ENCODE measurements around the gene LAT.

DNA sequence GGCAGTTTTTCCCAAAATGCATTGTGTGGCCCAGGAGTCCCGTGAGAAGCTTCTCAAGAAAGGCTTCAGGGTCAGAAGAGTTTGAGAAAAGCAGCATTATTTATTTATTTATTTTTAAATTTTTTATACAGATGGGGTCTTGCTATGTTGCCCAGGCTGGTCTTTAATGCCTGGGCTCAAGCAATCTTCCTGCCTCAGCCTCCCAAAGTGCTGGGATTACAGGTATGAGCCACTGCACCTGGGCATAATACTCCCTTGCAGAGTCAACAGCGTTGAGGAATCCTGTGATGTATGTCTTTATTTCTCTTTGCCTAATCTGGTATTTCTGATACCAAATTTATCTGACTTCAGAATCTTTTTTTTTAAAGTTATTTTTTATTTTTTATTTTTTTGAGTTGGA, 15.2 kb downstream of the LAT start:
- TF ChIP-seq, protein P1, sequence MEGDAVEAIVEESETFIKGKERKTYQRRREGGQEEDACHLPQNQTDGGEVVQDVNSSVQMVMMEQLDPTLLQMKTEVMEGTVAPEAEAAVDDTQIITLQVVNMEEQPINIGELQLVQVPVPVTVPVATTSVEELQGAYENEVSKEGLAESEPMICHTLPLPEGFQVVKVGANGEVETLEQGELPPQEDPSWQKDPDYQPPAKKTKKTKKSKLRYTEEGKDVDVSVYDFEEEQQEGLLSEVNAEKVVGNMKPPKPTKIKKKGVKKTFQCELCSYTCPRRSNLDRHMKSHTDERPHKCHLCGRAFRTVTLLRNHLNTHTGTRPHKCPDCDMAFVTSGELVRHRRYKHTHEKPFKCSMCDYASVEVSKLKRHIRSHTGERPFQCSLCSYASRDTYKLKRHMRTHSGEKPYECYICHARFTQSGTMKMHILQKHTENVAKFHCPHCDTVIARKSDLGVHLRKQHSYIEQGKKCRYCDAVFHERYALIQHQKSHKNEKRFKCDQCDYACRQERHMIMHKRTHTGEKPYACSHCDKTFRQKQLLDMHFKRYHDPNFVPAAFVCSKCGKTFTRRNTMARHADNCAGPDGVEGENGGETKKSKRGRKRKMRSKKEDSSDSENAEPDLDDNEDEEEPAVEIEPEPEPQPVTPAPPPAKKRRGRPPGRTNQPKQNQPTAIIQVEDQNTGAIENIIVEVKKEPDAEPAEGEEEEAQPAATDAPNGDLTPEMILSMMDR (IDR thresholded peaks at IDR 0.05), result no peak
- TF ChIP-seq POLR2A (IDR thresholded peaks at IDR 0.05), result no peak
